CD8-positive, alpha-beta memory T cell (primary cell): ENCODE data around the gene TMEM117. TPM values are rescaled to one million over a fixed set of nuclear protein-coding genes. Genes with fewer than 3 reads are reported as not detected.
"Not testable (repeated sequence)": the region's sequence is repeated elsewhere in the genome, so short reads cannot be mapped to it uniquely, and the experiment has no call there.

Experiments
- CTCF ChIA-PET: fragments of 350-600 bp; sonication (Branson Sonifier 250); formaldehyde crosslinking; loops from one replicate; lab custom pipeline; 2021; ENCODE audit warnings: antibody characterized with exemption; lab: Charles Lee
- POLR2A ChIA-PET: fragments of 350-600 bp; sonication (Branson Sonifier 250); formaldehyde crosslinking; loops from one replicate; lab custom pipeline; 2021; ENCODE audit warnings: antibody characterized with exemption; lab: Charles Lee
- DNase-seq, 5 donors: peaks; one replicate each; pipeline versions ENCODE4 v3.0.0 to v3.0.0-alpha.2; 2020 to 2022; ENCODE audit warnings: mixed read lengths in 1 of 5
- H3K27ac ChIP-seq: one replicate; pipeline ENCODE4 v1.7.0; 2013; ENCODE audit warnings: low read depth, mild to moderate bottlenecking, low read length, moderate library complexity
- H3K27me3 ChIP-seq: 2 replicates; pipeline ENCODE4 v1.7.0; 2013; ENCODE audit warnings: low read length, mild to moderate bottlenecking; ENCODE audit not compliant: insufficient read depth, poor library complexity, severe bottlenecking
- H3K36me3 ChIP-seq: 2 replicates; pipeline ENCODE4 v1.7.0; 2013; ENCODE audit warnings: mild to moderate bottlenecking, low read length, moderate library complexity; ENCODE audit not compliant: insufficient read depth
- H3K4me1 ChIP-seq: 2 replicates; pipeline ENCODE4 v1.7.0; 2013; ENCODE audit warnings: mild to moderate bottlenecking, low read length, moderate library complexity; ENCODE audit not compliant: insufficient read depth
- H3K4me3 ChIP-seq: 2 replicates; pipeline ENCODE4 v1.7.0; 2013; ENCODE audit warnings: mild to moderate bottlenecking, low read length
- H3K9me3 ChIP-seq: 2 replicates; pipeline ENCODE4 v1.7.0; 2013; ENCODE audit warnings: mild to moderate bottlenecking, low read length
- H3K27ac Mint-ChIP-seq, 8 donors: one replicate each; pipeline ENCODE4 v1.8.0; 2020 to 2021; ENCODE audit warnings: mixed read lengths in 8 of 8, mild to moderate bottlenecking in 6 of 8, inconsistent platforms in 3 of 8, moderate library complexity in 3 of 8
- H3K27me3 Mint-ChIP-seq, 2 donors: one replicate each; pipeline ENCODE4 v1.8.0; 2020 to 2021; ENCODE audit warnings: mixed read lengths in 2 of 2, mild to moderate bottlenecking in 1 of 2, moderate library complexity in 1 of 2
- H3K36me3 Mint-ChIP-seq, 3 donors: one replicate each; pipeline ENCODE4 v1.8.0; 2020 to 2021; ENCODE audit warnings: mixed read lengths in 3 of 3, inconsistent platforms in 1 of 3, mild to moderate bottlenecking in 1 of 3
- H3K4me1 Mint-ChIP-seq, 3 donors: one replicate each; pipeline ENCODE4 v1.8.0; 2020 to 2021; ENCODE audit warnings: mixed read lengths in 3 of 3, inconsistent platforms in 1 of 3, mild to moderate bottlenecking in 1 of 3
- H3K4me3 Mint-ChIP-seq, 7 donors: one replicate each; pipeline ENCODE4 v1.8.0; 2020 to 2021; ENCODE audit warnings: mixed read lengths in 7 of 7, mild to moderate bottlenecking in 6 of 7, moderate library complexity in 4 of 7, inconsistent platforms in 2 of 7
- H3K9me3 Mint-ChIP-seq, 5 donors: one replicate each; pipeline ENCODE4 v1.8.0; 2020 to 2022; ENCODE audit warnings: mixed read lengths in 5 of 5, mild to moderate bottlenecking in 3 of 5, moderate library complexity in 2 of 5, inconsistent platforms in 1 of 5
- polyA plus RNA-seq: library from polyadenylated mRNA; unstranded; fragments of 300-500 nt; fragmentation: Illumina TruSeq; gene quantifications from one replicate; pipeline ENCODE4 v1.2.3, GENCODE V29; 2021
- total RNA-seq, 2 experiments: library from RNA; stranded (reverse); gene quantifications; one replicate each; pipeline ENCODE4 v1.2.3, GENCODE V29; 2021

The TMEM117 gene
- total and polyA plus RNA-seq, 3 experiments from 2014 or later: 1.4 to 6.2 (median 1.8) TPM

GRCh38 chr12:44370982-44371381, 535.1 kb downstream of the TMEM117 start:
- H3K27me3 Mint-ChIP-seq: no peaks in the 10 kb centered on the region
- H3K36me3 Mint-ChIP-seq: peaks cover 0 to 2% (median 0%) of the 10 kb centered on the region in 3 donors
- Histone ChIP-seq H3K27me3 (no peaks in the 10 kb centered on the region), H3K9me3 (no peaks in the 10 kb centered on the region), H3K36me3 (no peaks in the 10 kb centered on the region), H3K27ac (no peak overlapping the region), H3K4me3 (no peak overlapping the region), H3K4me1 (no peaks in the 10 kb centered on the region)
- no peak for DNase-seq
- H3K4me3 Mint-ChIP-seq: no peak overlapping the region
- ChIA-PET CTCF (interaction anchor here (0.7 kb wide), 1 partner anchor 184 kb away, joined by 3 read pairs; no protein-coding TSS in a partner anchor), POLR2A (no interaction called here)
- H3K9me3 Mint-ChIP-seq: no peaks in the 10 kb centered on the region
- no peaks in the 10 kb centered on the region for H3K4me1 Mint-ChIP-seq
- H3K27ac Mint-ChIP-seq: no peak overlapping the region

DNA sequence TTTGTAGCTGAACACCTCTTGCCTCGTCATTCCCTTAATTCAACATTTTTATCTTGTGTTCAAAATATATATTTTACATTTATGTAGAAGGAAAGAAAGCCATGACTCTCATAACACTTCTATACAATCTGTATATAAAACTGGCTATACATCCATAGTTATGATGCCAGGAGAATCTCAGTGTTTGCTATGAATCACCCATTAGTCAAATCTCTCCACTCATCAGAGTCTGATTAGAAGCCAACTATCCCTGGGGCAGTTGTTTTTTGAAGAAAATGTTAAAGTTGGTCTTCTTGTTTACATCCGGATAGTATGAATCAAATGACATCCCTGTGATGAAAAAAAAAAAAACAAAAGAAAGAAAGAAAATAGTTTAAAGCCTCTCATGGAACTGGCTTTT, 536.4 kb downstream of the TMEM117 start:
- H3K27ac ChIP-seq: no peak overlapping the region
- ChIA-PET CTCF (no interaction called here), POLR2A (no interaction called here)
- no peaks in the 10 kb centered on the region for H3K4me1 Mint-ChIP-seq
- H3K36me3 Mint-ChIP-seq: peaks cover 0 to 7% (median 6%) of the 10 kb centered on the region in 3 donors
- no peak overlapping the region for H3K27ac Mint-ChIP-seq
- no peak overlapping the region for H3K4me3 ChIP-seq
- H3K9me3 Mint-ChIP-seq: no peaks in the 10 kb centered on the region
- no peaks in the 10 kb centered on the region for H3K4me1 ChIP-seq
- H3K9me3 ChIP-seq: no peaks in the 10 kb centered on the region
- no peaks in the 10 kb centered on the region for H3K27me3 Mint-ChIP-seq
- no peak for DNase-seq
- no peaks in the 10 kb centered on the region for H3K27me3 ChIP-seq
- no peak overlapping the region for H3K4me3 Mint-ChIP-seq
- H3K36me3 ChIP-seq: no peaks in the 10 kb centered on the region

GRCh38 chr12:44375694-44376093, 539.8 kb downstream of the TMEM117 start:
- POLR2A ChIA-PET: no interaction called here
- no peaks in the 10 kb centered on the region for H3K9me3 ChIP-seq
- Mint-ChIP-seq H3K27ac (no peak overlapping the region), H3K4me3 (no peak overlapping the region), H3K4me1 (no peaks in the 10 kb centered on the region), H3K9me3 (no peaks in the 10 kb centered on the region), H3K27me3 (no peaks in the 10 kb centered on the region), H3K36me3 (peaks cover 3 to 18% (median 7%) of the 10 kb centered on the region in 3 donors)
- H3K27ac ChIP-seq: no peak overlapping the region
- no peak overlapping the region for H3K4me3 ChIP-seq
- no peaks in the 10 kb centered on the region for H3K36me3 ChIP-seq
- DNase-seq: no peak
- H3K4me1 ChIP-seq: no peaks in the 10 kb centered on the region
- CTCF ChIA-PET: no interaction called here
- no peaks in the 10 kb centered on the region for H3K27me3 ChIP-seq

DNA sequence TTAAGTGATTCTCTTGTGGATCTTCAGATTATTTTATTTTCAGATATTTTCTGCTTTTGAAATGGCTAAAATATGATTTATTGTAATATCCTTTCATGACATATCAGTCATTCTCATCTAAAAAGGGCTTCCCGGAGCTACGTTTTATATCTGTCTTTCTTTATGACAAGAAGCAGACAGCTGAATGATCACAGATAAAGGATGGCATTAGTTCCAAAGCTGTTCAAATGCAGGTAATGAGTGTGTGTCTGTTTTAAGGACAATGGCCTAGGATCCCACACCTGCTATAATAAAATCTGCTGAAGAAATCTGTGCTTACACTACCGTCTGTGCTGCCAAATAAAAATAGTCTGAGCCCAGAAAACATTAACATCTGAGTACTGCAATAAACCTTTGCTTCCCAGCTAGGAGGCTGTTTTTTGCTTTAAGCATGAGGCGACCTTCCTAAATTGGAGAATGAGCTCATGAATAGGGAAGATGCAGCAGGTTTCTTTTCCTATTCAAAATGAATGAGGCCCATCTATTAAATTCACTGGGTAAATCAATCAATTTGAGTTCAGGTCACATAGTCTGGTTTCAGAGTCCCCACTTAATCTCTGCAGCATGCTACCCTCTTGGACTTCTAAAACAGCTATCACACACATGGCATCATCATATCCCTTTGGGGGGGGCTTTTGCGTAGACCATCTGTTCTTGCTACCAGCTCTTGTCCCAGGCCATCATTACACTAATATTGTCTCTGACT, 541.7 kb downstream of the TMEM117 start:
- Mint-ChIP-seq H3K36me3 (peaks cover 3 to 18% (median 7%) of the 10 kb centered on the region in 3 donors), H3K27me3 (no peaks in the 10 kb centered on the region), H3K4me1 (no peaks in the 10 kb centered on the region), H3K9me3 (no peaks in the 10 kb centered on the region), H3K4me3 (no peak overlapping the region), H3K27ac (no peak overlapping the region)
- Histone ChIP-seq H3K9me3 (no peaks in the 10 kb centered on the region), H3K4me3 (no peak overlapping the region), H3K27ac (no peak overlapping the region), H3K36me3 (no peaks in the 10 kb centered on the region), H3K27me3 (no peaks in the 10 kb centered on the region), H3K4me1 (no peaks in the 10 kb centered on the region)
- POLR2A ChIA-PET: no interaction called here
- CTCF ChIA-PET: no interaction called here
- no peak for DNase-seq

GRCh38 chr12:44379113-44379512, 543.2 kb downstream of the TMEM117 start:
- H3K4me1 Mint-ChIP-seq, H3K4me3 Mint-ChIP-seq, DNase-seq, H3K27ac Mint-ChIP-seq, H3K36me3 ChIP-seq, H3K27me3 Mint-ChIP-seq, POLR2A ChIA-PET, H3K27ac ChIP-seq, H3K4me1 ChIP-seq, H3K9me3 Mint-ChIP-seq, H3K27me3 ChIP-seq, H3K9me3 ChIP-seq, H3K4me3 ChIP-seq: not testable (repeated sequence)
- CTCF ChIA-PET: interaction anchor here (1.9 kb wide), 1 partner anchor 11 kb away, joined by 4 read pairs; no protein-coding TSS in a partner anchor
- peaks cover 3 to 18% (median 7%) of the 10 kb centered on the region in 3 donors for H3K36me3 Mint-ChIP-seq

GRCh38 chr12:44379831-44380230, 544.0 kb downstream of the TMEM117 start:
- no peak overlapping the region for H3K27ac ChIP-seq
- no peak for DNase-seq
- POLR2A ChIA-PET: no interaction called here
- CTCF ChIA-PET: interaction anchor here (1.9 kb wide), 1 partner anchor 11 kb away, joined by 4 read pairs; no protein-coding TSS in a partner anchor
- H3K4me3 ChIP-seq: no peak overlapping the region
- H3K27ac Mint-ChIP-seq: no peak overlapping the region
- H3K4me1 Mint-ChIP-seq: no peaks in the 10 kb centered on the region
- H3K27me3 ChIP-seq: no peaks in the 10 kb centered on the region
- H3K27me3 Mint-ChIP-seq: no peaks in the 10 kb centered on the region
- H3K36me3 Mint-ChIP-seq: peaks cover 3 to 18% (median 7%) of the 10 kb centered on the region in 3 donors
- H3K9me3 ChIP-seq: no peaks in the 10 kb centered on the region
- no peaks in the 10 kb centered on the region for H3K4me1 ChIP-seq
- no peaks in the 10 kb centered on the region for H3K36me3 ChIP-seq
- no peaks in the 10 kb centered on the region for H3K9me3 Mint-ChIP-seq
- no peak overlapping the region for H3K4me3 Mint-ChIP-seq

DNA sequence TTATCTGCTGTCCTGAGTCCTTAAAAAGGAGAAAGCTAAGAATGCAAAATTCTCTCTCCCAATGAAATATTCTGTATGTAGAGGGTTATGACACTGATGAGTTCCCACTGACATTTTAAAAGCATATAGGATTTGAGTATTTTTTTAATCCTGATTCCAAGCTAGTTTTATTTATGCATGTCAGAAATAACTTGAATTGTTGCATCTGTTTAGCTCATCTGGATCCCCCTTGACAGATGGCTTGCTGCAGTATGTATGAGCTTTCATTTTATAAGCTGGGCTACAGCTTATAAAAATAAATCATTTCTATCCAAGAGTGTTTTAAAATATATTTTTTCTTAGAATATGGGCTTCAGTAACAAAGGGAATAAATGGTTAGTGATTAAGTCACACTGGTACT, 545.0 kb downstream of the TMEM117 start:
- Mint-ChIP-seq H3K27me3 (no peaks in the 10 kb centered on the region), H3K4me1 (no peaks in the 10 kb centered on the region), H3K36me3 (peaks cover 3 to 18% (median 7%) of the 10 kb centered on the region in 3 donors), H3K4me3 (no peak overlapping the region), H3K9me3 (no peaks in the 10 kb centered on the region), H3K27ac (no peak overlapping the region)
- DNase-seq: no peak
- Histone ChIP-seq H3K4me1 (no peaks in the 10 kb centered on the region), H3K27me3 (no peaks in the 10 kb centered on the region), H3K9me3 (no peaks in the 10 kb centered on the region), H3K27ac (no peak overlapping the region), H3K4me3 (no peak overlapping the region), H3K36me3 (no peaks in the 10 kb centered on the region)
- POLR2A ChIA-PET: no interaction called here
- CTCF ChIA-PET: no interaction called here

- ChIA-PET POLR2A (no interaction called here), CTCF (no interaction called here)
- DNase-seq: no peak
- H3K4me3 Mint-ChIP-seq: no peak overlapping the region
- Histone ChIP-seq H3K4me1 (no peaks in the 10 kb centered on the region), H3K27me3 (no peaks in the 10 kb centered on the region), H3K27ac (no peak overlapping the region), H3K4me3 (no peak overlapping the region), H3K36me3 (no peaks in the 10 kb centered on the region), H3K9me3 (no peaks in the 10 kb centered on the region)
- no peaks in the 10 kb centered on the region for H3K4me1 Mint-ChIP-seq
- no peaks in the 10 kb centered on the region for H3K9me3 Mint-ChIP-seq
- H3K36me3 Mint-ChIP-seq: peaks cover 3 to 18% (median 7%) of the 10 kb centered on the region in 3 donors
- H3K27ac Mint-ChIP-seq: peak overlapping the region in 1 of 8 donors; percentile 75
- H3K27me3 Mint-ChIP-seq: no peaks in the 10 kb centered on the region
Measured at GRCh38 chr12:44381341-44381740, 545.5 kb downstream of the TMEM117 start.
